SK-N-SH (cell line): Measurements from ENCODE around the gene ENTPD8. TPM values are rescaled to one million over a fixed set of nuclear protein-coding genes. Genes with fewer than 3 reads are reported as not detected.
A peak's percentile ranks its signal among the peaks of the same experiment; 100 is the strongest.

Experiments
- CTCF ChIA-PET: fragments of 300-600, 350-600 bp; formaldehyde crosslinking; extraction: SDS; loops from one replicate; lab custom pipeline; 2021; lab: Yijun Ruan, JAX
- POLR2A ChIA-PET: fragments of 350-600 bp; sonication (Branson Sonifier 250); formaldehyde crosslinking; extraction: SDS; loops from one replicate; lab custom pipeline; 2020; ENCODE audit warnings: antibody characterized with exemption, inconsistent platforms; lab: Yijun Ruan, JAX
- DNase-seq: peaks from one replicate; pipeline ENCODE4 v3.0.0; 2012
- H2AFZ ChIP-seq: fragments of 200-600 bp; sonication (generic); 2 replicates; pipeline ENCODE4 v1.8.1; 2016; ENCODE audit warnings: antibody characterized with exemption, mild to moderate bottlenecking, low read depth
- H3F3A ChIP-seq: fragments of 200-600 bp; sonication (generic); replicated peaks from 2 replicates; pipeline ENCODE3; 2016; ENCODE audit warnings: antibody characterized with exemption, mild to moderate bottlenecking; ENCODE audit not compliant: insufficient read depth
- H3K27ac ChIP-seq, 2 experiments: fragments of 200-500 bp in 1 of 2; fragments of 200-600 bp in 1 of 2; sonication (Bioruptor generic) in 1 of 2; sonication (generic), shearing (Covaris generic) in 1 of 2; 2 replicates each; pipeline versions ENCODE4 v1.5.1 to v1.6.1; 2014 to 2016; ENCODE audit warnings: low read depth in 2 of 2, inconsistent platforms in 1 of 2, low read length in 1 of 2, mild to moderate bottlenecking in 1 of 2, mixed read lengths in 1 of 2
- H3K27me3 ChIP-seq: fragments of 200-600 bp; sonication (generic), shearing (Covaris generic); 2 replicates; pipeline ENCODE4 v1.6.1; 2016; ENCODE audit warnings: mixed run types; ENCODE audit not compliant: insufficient read depth
- H3K36me3 ChIP-seq, 2 experiments: fragments of 200-500 bp in 1 of 2; fragments of 200-600 bp in 1 of 2; sonication (Bioruptor generic) in 1 of 2; sonication (generic) in 1 of 2; replicated peaks in 1 of 2; 2 replicates each; pipeline versions ENCODE3 to v1.5.1; 2014 to 2016; ENCODE audit warnings: low read length in 1 of 2, mild to moderate bottlenecking in 1 of 2; ENCODE audit not compliant: insufficient read depth in 2 of 2, control insufficient read depth in 1 of 2
- H3K4me1 ChIP-seq, 2 experiments: fragments of 200-500 bp in 1 of 2; fragments of 200-600 bp in 1 of 2; sonication (Bioruptor generic) in 1 of 2; sonication (generic), shearing (Covaris generic) in 1 of 2; 2 replicates each; pipeline versions ENCODE4 v1.5.1 to v1.6.1; 2014 to 2016; ENCODE audit warnings: low read depth in 1 of 2, low read length in 1 of 2, mixed run types in 1 of 2; ENCODE audit not compliant: insufficient read depth in 2 of 2, control insufficient read depth in 1 of 2
- H3K4me2 ChIP-seq: fragments of 200-600 bp; sonication (generic), shearing (Covaris generic); 2 replicates; pipeline ENCODE4 v1.6.1; 2017; ENCODE audit warnings: mixed run types
- H3K4me3 ChIP-seq, 2 experiments: fragments of 200-500 bp in 1 of 2; fragments of 200-600 bp in 1 of 2; sonication (Bioruptor generic) in 1 of 2; sonication (generic), shearing (Covaris generic) in 1 of 2; 2 replicates each; pipeline versions ENCODE4 v1.5.1 to v1.8.1; 2014 to 2016; ENCODE audit warnings: low read depth in 2 of 2, inconsistent platforms in 1 of 2, low read length in 1 of 2, mild to moderate bottlenecking in 1 of 2, mixed read lengths in 1 of 2, moderate library complexity in 1 of 2
- H3K79me2 ChIP-seq: fragments of 200-600 bp; sonication (generic); 2 replicates; pipeline ENCODE4 v1.8.1; 2017; ENCODE audit warnings: mild to moderate bottlenecking; ENCODE audit not compliant: insufficient read depth
- H3K9ac ChIP-seq: fragments of 200-600 bp; sonication (generic); 2 replicates; pipeline ENCODE4 v1.6.1; 2017; ENCODE audit warnings: mixed run types
- H3K9me2 ChIP-seq: fragments of 200-600 bp; sonication (generic); 2 replicates; pipeline ENCODE4 v1.6.1; 2017; ENCODE audit warnings: mixed run types
- H3K9me3 ChIP-seq: fragments of 200-600 bp; sonication (generic); 2 replicates; pipeline ENCODE4 v1.6.1; 2017; ENCODE audit warnings: mixed run types, mild to moderate bottlenecking, moderate library complexity
- H4K20me1 ChIP-seq: fragments of 200-600 bp; sonication (generic); 2 replicates; pipeline ENCODE4 v1.6.1; 2017; ENCODE audit warnings: mild to moderate bottlenecking, mixed run types; ENCODE audit not compliant: insufficient read depth
- CHD2 ChIP-seq: fragments of 150-350 bp; IDR thresholded peaks from 2 replicates; pipeline ENCODE4 v1.6.1; 2018; ENCODE audit warnings: low read length; ENCODE audit not compliant: partially characterized antibody
- ELF1 ChIP-seq: IDR thresholded peaks from 2 replicates; pipeline ENCODE4 v1.4.0; 2012
- EZH2phosphoT487 ChIP-seq: fragments of 200-600 bp; sonication (generic); IDR thresholded peaks from 2 replicates; pipeline ENCODE4 v1.6.1; 2017; ENCODE audit warnings: low read depth, mixed run types, mild to moderate bottlenecking, antibody characterized with exemption, moderate library complexity, borderline replicate concordance
- FOSL2 ChIP-seq: IDR thresholded peaks from 2 replicates; pipeline ENCODE4 v1.4.0; 2012; ENCODE audit warnings: low read depth, mild to moderate bottlenecking, moderate library complexity, borderline replicate concordance
- FOXJ3 ChIP-seq: sonication (generic); formaldehyde crosslinking; IDR thresholded peaks from 2 replicates; pipeline ENCODE4 v1.5.1; 2020; ENCODE audit warnings: mild to moderate bottlenecking, missing genetic modification reagents
- FOXM1 ChIP-seq: IDR thresholded peaks from 2 replicates; pipeline ENCODE4 v1.4.0; 2012; ENCODE audit warnings: low read depth, mild to moderate bottlenecking
- GABPA ChIP-seq: IDR thresholded peaks from 2 replicates; pipeline ENCODE4 v1.4.0; 2012; ENCODE audit warnings: low read depth, mild to moderate bottlenecking
- GATA2 ChIP-seq: sonication (generic); formaldehyde crosslinking; IDR thresholded peaks from 2 replicates; pipeline ENCODE4 v1.5.0; 2020; ENCODE audit warnings: mild to moderate bottlenecking, missing genetic modification reagents
- JUND ChIP-seq: IDR thresholded peaks from 2 replicates; pipeline ENCODE4 v1.4.0; 2012
- MEF2A ChIP-seq: IDR thresholded peaks from 2 replicates; pipeline ENCODE4 v1.4.0; 2012; ENCODE audit warnings: low read depth, borderline replicate concordance
- NRF1 ChIP-seq: IDR thresholded peaks from 2 replicates; pipeline ENCODE4 v1.6.1; 2012; ENCODE audit warnings: low read depth, mild to moderate bottlenecking, low read length
- RFX5 ChIP-seq: IDR thresholded peaks from 2 replicates; pipeline ENCODE4 v1.6.1; 2012; ENCODE audit warnings: mild to moderate bottlenecking, improper control_type of control experiment, low read length
- RXRA ChIP-seq: IDR thresholded peaks from 2 replicates; pipeline ENCODE4 v1.4.0; 2012; ENCODE audit warnings: low read depth, mild to moderate bottlenecking, borderline replicate concordance
- SIN3A ChIP-seq: IDR thresholded peaks from 2 replicates; pipeline ENCODE4 v1.6.1; 2012; ENCODE audit warnings: low read depth, mild to moderate bottlenecking, low read length, moderate library complexity, borderline replicate concordance
- SMC3 ChIP-seq: IDR thresholded peaks from 2 replicates; pipeline ENCODE4 v1.6.1; 2012; ENCODE audit warnings: low read depth, low read length, improper control_type of control experiment
- TAF1 ChIP-seq: IDR thresholded peaks from 2 replicates; pipeline ENCODE4 v1.6.1; 2012; ENCODE audit warnings: low read depth, mild to moderate bottlenecking, low read length, moderate library complexity, borderline replicate concordance
- YY1 ChIP-seq: IDR thresholded peaks from 2 replicates; pipeline ENCODE4 v1.4.0; 2012; ENCODE audit warnings: low read depth, mild to moderate bottlenecking
- WGBS: methylation state at CpG from one replicate; pipeline ENCODE4 v1.1.6; 2017; ENCODE audit warnings: low lambda C conversion rate; 5-methylcytosine and 5-hydroxymethylcytosine counted together
- polyA plus RNA-seq, 3 experiments: library from polyadenylated mRNA; depleted of rRNA; stranded (reverse); fragments of >200 nt; gene quantifications; 2 replicates each; pipeline ENCODE4 v1.2.3, GENCODE V29; 2012
- TF ChIP-seq, protein P1 (sequence below): IDR thresholded peaks from 2 replicates; pipeline ENCODE4 v1.4.0; 2012; ENCODE audit warnings: low read depth, borderline replicate concordance
- TF ChIP-seq, protein P2 (sequence below): IDR thresholded peaks from 2 replicates; pipeline ENCODE4 v1.6.1; 2012; ENCODE audit warnings: mild to moderate bottlenecking, low read depth, low read length, moderate library complexity
- TF ChIP-seq, protein P3 (sequence below): fragments of 200-600 bp; sonication (generic); IDR thresholded peaks from 2 replicates; pipeline ENCODE4 v1.6.1; 2017; ENCODE audit warnings: antibody characterized with exemption, mild to moderate bottlenecking, moderate library complexity
- TF ChIP-seq, protein P4 (sequence below): IDR thresholded peaks from 2 replicates; pipeline ENCODE4; 2012
- TF ChIP-seq, protein P5 (sequence below): fragments of 150-350 bp; IDR thresholded peaks from 2 replicates; pipeline ENCODE4 v1.6.1; 2016; ENCODE audit warnings: mild to moderate bottlenecking, low read depth, low read length

Gene ENTPD8
- polyA plus RNA-seq, 1 of the 3 experiments (the other 2 are of a cell fraction): 0.30 TPM

DNA sequence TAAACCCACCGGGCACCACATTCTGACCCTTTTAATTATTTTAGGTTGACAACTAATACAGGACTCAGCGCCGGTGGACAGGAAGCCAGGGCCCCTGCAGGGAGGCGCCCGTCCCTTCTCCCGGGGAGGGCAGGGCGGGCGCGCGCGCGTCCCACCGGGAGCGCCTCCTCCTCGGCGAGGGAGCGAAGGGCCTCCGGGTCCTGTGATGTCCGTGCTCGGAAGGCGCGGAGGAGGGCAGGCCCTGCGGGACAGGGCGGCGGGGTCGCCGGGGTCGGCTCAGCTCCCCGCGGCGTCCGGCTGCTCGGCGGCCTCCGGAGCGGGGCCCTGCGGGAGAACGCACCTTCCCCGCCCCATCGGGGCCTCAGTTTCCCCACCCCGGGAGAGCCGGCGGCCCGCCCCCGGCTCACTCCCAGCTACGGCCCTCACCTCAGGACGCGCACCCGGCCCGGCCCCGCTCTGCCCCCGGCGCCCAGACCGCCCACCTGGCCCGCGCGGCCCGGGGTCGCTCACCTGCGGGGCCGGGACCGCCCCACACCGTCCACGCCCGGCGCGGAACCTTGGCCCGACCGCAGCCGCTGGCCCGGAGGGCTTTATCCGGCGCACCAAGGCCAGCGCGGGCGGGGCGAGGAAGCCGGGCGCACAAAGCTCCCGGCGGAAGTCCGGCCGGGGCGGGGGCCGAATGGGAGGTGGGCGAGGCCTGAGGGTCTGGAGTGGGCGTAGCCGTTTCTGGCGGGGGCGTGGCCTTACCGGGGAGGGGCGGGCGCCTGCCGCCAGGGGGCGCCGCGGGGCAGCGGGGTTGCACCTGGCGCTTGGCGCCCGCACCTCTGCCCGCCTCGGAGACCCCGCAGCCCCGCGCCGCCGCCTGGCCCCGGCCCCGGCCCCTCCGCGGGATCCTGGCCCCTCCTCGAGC, 18.3 kb downstream of the ENTPD8 start, which contains the start of the genes EXD3 and NOXA1:
Gene EXD3 (minus strand): TSS at position 559 of the 910 bp plus-strand sequence. CDS start 27,805 bp downstream, outside the sequence.
Gene NOXA1 (plus strand): TSS at position 790 of the 910 bp plus-strand sequence. CDS start 137 bp downstream, outside the sequence.
- peak within 1 kb of the TSS in 1 of 2 experiments; percentile 31; a peak in 1 of 4 replicates for H3K27ac ChIP-seq
- peak; percentile 100 for DNase-seq
- H3F3A ChIP-seq: peaks cover 17% of the 10 kb centered on the region
- H3K79me2 ChIP-seq: peaks cover 33% of the 10 kb centered on the region
- CTCF ChIA-PET: interaction anchor here (0.6 to 4.4 kb wide), 45 partner anchors 9 to 989 kb away, joined by 3 to 27 read pairs (median 5); partner anchors contain the start of genes ENTPD8, MRPL41, NRARP and NSMF
- H4K20me1 ChIP-seq: no peaks in the 10 kb centered on the region
- H3K36me3 ChIP-seq: no peaks in the 10 kb centered on the region
- H2AFZ ChIP-seq: peak within 1 kb of the TSS; percentile 88
- H3K9ac ChIP-seq: peak within 1 kb of the TSS; percentile 71
- WGBS: under 1% methylated on average over 19 of the region's 113 CpGs
- H3K9me2 ChIP-seq: no peaks in the 10 kb centered on the region
- no peaks in the 10 kb centered on the region for H3K27me3 ChIP-seq
- POLR2A ChIA-PET: interaction anchor here (0.6 to 1.2 kb wide), 11 partner anchors 12 to 222 kb away, joined by 3 to 5 read pairs (median 3); partner anchors contain the start of gene NRARP
- peak within 1 kb of the TSS; percentile 81 to 86 for H3K4me3 ChIP-seq
- peak within 1 kb of the TSS; percentile 93 for H3K4me2 ChIP-seq
- peaks cover 0 to 21% of the 10 kb centered on the region in 2 experiments; a peak in 2 of 4 replicates for H3K4me1 ChIP-seq
- no peaks in the 10 kb centered on the region for H3K9me3 ChIP-seq
- TF ChIP-seq, protein P1, sequence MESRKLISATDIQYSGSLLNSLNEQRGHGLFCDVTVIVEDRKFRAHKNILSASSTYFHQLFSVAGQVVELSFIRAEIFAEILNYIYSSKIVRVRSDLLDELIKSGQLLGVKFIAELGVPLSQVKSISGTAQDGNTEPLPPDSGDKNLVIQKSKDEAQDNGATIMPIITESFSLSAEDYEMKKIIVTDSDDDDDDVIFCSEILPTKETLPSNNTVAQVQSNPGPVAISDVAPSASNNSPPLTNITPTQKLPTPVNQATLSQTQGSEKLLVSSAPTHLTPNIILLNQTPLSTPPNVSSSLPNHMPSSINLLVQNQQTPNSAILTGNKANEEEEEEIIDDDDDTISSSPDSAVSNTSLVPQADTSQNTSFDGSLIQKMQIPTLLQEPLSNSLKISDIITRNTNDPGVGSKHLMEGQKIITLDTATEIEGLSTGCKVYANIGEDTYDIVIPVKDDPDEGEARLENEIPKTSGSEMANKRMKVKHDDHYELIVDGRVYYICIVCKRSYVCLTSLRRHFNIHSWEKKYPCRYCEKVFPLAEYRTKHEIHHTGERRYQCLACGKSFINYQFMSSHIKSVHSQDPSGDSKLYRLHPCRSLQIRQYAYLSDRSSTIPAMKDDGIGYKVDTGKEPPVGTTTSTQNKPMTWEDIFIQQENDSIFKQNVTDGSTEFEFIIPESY: peak; percentile 32; the same call in 1 of the 2 replicates
- TF ChIP-seq SIN3A (peak; percentile 56; the same call in 1 of the 2 replicates), TAF1 (peak; percentile 86), SMC3 (peak; percentile 45; the same call in 1 of the 2 replicates), JUND (no peak), EZH2phosphoT487 (no peak), FOXJ3 (CRISPR knock-in tag) (no peak), YY1 (no peak), RFX5 (no peak), CHD2 (peak; percentile 62), NRF1 (no peak), GATA2 (CRISPR knock-in tag) (no peak), RXRA (no peak), GABPA (peak; percentile 89), FOXM1 (no peak), FOSL2 (no peak), ELF1 (peak; percentile 78), MEF2A (no peak)
- TF ChIP-seq, protein P2, sequence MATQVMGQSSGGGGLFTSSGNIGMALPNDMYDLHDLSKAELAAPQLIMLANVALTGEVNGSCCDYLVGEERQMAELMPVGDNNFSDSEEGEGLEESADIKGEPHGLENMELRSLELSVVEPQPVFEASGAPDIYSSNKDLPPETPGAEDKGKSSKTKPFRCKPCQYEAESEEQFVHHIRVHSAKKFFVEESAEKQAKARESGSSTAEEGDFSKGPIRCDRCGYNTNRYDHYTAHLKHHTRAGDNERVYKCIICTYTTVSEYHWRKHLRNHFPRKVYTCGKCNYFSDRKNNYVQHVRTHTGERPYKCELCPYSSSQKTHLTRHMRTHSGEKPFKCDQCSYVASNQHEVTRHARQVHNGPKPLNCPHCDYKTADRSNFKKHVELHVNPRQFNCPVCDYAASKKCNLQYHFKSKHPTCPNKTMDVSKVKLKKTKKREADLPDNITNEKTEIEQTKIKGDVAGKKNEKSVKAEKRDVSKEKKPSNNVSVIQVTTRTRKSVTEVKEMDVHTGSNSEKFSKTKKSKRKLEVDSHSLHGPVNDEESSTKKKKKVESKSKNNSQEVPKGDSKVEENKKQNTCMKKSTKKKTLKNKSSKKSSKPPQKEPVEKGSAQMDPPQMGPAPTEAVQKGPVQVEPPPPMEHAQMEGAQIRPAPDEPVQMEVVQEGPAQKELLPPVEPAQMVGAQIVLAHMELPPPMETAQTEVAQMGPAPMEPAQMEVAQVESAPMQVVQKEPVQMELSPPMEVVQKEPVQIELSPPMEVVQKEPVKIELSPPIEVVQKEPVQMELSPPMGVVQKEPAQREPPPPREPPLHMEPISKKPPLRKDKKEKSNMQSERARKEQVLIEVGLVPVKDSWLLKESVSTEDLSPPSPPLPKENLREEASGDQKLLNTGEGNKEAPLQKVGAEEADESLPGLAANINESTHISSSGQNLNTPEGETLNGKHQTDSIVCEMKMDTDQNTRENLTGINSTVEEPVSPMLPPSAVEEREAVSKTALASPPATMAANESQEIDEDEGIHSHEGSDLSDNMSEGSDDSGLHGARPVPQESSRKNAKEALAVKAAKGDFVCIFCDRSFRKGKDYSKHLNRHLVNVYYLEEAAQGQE: peak; percentile 64; the same call in 1 of the 2 replicates
- TF ChIP-seq, protein P3, sequence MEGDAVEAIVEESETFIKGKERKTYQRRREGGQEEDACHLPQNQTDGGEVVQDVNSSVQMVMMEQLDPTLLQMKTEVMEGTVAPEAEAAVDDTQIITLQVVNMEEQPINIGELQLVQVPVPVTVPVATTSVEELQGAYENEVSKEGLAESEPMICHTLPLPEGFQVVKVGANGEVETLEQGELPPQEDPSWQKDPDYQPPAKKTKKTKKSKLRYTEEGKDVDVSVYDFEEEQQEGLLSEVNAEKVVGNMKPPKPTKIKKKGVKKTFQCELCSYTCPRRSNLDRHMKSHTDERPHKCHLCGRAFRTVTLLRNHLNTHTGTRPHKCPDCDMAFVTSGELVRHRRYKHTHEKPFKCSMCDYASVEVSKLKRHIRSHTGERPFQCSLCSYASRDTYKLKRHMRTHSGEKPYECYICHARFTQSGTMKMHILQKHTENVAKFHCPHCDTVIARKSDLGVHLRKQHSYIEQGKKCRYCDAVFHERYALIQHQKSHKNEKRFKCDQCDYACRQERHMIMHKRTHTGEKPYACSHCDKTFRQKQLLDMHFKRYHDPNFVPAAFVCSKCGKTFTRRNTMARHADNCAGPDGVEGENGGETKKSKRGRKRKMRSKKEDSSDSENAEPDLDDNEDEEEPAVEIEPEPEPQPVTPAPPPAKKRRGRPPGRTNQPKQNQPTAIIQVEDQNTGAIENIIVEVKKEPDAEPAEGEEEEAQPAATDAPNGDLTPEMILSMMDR: peak; percentile 58
- TF ChIP-seq, protein P4, sequence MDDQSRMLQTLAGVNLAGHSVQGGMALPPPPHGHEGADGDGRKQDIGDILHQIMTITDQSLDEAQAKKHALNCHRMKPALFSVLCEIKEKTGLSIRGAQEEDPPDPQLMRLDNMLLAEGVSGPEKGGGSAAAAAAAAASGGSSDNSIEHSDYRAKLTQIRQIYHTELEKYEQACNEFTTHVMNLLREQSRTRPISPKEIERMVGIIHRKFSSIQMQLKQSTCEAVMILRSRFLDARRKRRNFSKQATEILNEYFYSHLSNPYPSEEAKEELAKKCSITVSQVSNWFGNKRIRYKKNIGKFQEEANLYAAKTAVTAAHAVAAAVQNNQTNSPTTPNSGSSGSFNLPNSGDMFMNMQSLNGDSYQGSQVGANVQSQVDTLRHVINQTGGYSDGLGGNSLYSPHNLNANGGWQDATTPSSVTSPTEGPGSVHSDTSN: no peak
- TF ChIP-seq, protein P5, sequence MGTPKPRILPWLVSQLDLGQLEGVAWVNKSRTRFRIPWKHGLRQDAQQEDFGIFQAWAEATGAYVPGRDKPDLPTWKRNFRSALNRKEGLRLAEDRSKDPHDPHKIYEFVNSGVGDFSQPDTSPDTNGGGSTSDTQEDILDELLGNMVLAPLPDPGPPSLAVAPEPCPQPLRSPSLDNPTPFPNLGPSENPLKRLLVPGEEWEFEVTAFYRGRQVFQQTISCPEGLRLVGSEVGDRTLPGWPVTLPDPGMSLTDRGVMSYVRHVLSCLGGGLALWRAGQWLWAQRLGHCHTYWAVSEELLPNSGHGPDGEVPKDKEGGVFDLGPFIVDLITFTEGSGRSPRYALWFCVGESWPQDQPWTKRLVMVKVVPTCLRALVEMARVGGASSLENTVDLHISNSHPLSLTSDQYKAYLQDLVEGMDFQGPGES: no peak
